HT-29 (cell line): Measurements from ENCODE around the gene SARDH. TPM values are rescaled to one million over a fixed set of nuclear protein-coding genes. Genes with fewer than 3 reads are reported as not detected.

ENCODE experiments used
- DNase-seq: peaks from one replicate; pipeline ENCODE4 v3.0.0-alpha.2; 2015; ENCODE audit warnings: low spot score
- total RNA-seq: library from RNA; depleted of rRNA; stranded (reverse); fragments of >200 nt; shearing (Covaris generic); gene quantifications from 2 replicates; pipeline ENCODE4 v1.2.3, GENCODE V29; 2014

SARDH gene
- total RNA-seq, 1 experiment from 2014 or later, result 2.7 TPM

GRCh38 chr9:133703591-133704399, 34.4 kb downstream of the SARDH start:
- DNase-seq, result no peak

GRCh38 chr9:133702798-133703590, 35.2 kb downstream of the SARDH start:
- DNase-seq, result no peak

GRCh38 chr9:133701981-133702797, 36.0 kb downstream of the SARDH start:
- DNase-seq, result no peak

- DNase-seq, result no peak
Measured at GRCh38 chr9:133701321-133701980, 36.7 kb downstream of the SARDH start.

GRCh38 chr9:133700819-133701320, 37.3 kb downstream of the SARDH start:
- no peak for DNase-seq

GRCh38 chr9:133699546-133699945, 38.6 kb downstream of the SARDH start:
- no peak for DNase-seq

GRCh38 chr9:133696071-133696472, 42.1 kb downstream of the SARDH start:
- DNase-seq, result no peak

GRCh38 chr9:133694686-133695085, 43.5 kb downstream of the SARDH start:
- DNase-seq, result no peak

- DNase-seq, result no peak
Measured at GRCh38 chr9:133693703-133694529, 44.2 kb downstream of the SARDH start.

GRCh38 chr9:133693116-133693515, 45.0 kb downstream of the SARDH start:
- no peak for DNase-seq

GRCh38 chr9:133692364-133692985, 45.7 kb downstream of the SARDH start:
- no peak for DNase-seq

- no peak for DNase-seq
Measured at GRCh38 chr9:133691626-133692363, 46.4 kb downstream of the SARDH start.

GRCh38 chr9:133691191-133691590, 47.0 kb downstream of the SARDH start:
- DNase-seq, result no peak

GRCh38 chr9:133690081-133690561, 48.0 kb downstream of the SARDH start:
- DNase-seq, result peak; percentile 6

- DNase-seq, result no peak
Measured at GRCh38 chr9:133689151-133689763, 48.9 kb downstream of the SARDH start.

- DNase-seq, result no peak
Measured at GRCh38 chr9:133687856-133688761, 50.0 kb downstream of the SARDH start.
